ENCODE results near the gene SERPINB6.

Gene SERPINB6

DNA sequence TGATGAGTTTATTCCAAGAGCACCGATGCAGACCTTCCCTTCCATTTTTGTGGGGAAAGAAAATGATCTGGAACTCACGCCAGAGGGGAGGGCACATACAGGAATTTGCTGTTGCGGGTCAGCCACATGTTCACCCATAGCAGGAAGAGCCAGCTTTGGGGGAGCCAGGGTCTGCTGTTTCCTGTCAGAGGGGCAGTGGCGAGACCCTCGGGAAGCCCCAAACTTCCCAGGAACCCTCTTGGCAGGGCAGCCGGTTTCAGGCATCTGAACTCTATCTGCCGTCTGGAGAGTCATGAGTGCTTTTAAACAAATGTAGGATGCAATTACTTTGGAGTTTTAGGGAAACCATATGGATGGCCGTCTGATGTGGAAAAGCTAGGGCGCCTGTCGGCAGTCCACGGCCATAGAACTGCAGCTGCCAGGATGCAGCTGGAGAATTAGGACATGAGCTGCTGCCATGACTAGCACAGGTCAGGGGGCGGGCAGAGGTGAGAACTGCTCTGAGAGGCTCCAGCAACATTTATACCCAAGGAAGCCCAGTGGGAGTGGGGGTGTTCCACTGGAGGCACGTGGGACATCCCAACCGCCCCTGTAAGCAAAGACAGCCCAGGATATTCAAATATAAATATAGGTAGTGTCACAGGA lies 53.4 kb downstream of the SERPINB6 start:
- H3K4me3 ChIP-seq (ENCODE audit: low read depth, low read length): no peak overlapping the region
- TF ChIP-seq, protein P1, sequence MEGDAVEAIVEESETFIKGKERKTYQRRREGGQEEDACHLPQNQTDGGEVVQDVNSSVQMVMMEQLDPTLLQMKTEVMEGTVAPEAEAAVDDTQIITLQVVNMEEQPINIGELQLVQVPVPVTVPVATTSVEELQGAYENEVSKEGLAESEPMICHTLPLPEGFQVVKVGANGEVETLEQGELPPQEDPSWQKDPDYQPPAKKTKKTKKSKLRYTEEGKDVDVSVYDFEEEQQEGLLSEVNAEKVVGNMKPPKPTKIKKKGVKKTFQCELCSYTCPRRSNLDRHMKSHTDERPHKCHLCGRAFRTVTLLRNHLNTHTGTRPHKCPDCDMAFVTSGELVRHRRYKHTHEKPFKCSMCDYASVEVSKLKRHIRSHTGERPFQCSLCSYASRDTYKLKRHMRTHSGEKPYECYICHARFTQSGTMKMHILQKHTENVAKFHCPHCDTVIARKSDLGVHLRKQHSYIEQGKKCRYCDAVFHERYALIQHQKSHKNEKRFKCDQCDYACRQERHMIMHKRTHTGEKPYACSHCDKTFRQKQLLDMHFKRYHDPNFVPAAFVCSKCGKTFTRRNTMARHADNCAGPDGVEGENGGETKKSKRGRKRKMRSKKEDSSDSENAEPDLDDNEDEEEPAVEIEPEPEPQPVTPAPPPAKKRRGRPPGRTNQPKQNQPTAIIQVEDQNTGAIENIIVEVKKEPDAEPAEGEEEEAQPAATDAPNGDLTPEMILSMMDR (conservative IDR thresholded peaks at IDR 0.05; ENCODE audit: low read depth, low read length): no peak
- no peak for DNase-seq (ENCODE audit: low read depth)

DNA sequence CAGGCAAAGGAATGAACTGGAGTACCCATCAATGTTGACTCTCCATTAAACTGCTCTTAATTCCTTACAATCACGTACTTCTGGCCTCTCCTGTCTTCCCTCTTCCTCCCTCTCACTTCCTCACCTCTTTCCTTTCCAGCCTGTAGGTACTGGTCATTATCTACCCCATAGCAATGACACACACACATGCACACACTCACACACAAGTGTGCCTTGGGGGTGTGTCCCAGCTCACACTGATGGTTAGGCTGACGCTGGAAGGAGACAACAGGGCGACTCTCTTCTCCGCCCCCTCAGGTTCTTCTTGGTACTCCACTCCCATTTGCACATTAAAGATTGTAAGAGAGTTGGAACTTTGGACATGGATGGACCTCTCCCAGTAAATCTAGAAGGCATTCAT lies 54.3 kb downstream of the SERPINB6 start:
- TF ChIP-seq, protein P1 (conservative IDR thresholded peaks at IDR 0.05; ENCODE audit: low read depth, low read length): peak; percentile 10
- H3K4me3 ChIP-seq (ENCODE audit: low read depth, low read length): no peak overlapping the region
- DNase-seq (ENCODE audit: low read depth): no peak

DNA sequence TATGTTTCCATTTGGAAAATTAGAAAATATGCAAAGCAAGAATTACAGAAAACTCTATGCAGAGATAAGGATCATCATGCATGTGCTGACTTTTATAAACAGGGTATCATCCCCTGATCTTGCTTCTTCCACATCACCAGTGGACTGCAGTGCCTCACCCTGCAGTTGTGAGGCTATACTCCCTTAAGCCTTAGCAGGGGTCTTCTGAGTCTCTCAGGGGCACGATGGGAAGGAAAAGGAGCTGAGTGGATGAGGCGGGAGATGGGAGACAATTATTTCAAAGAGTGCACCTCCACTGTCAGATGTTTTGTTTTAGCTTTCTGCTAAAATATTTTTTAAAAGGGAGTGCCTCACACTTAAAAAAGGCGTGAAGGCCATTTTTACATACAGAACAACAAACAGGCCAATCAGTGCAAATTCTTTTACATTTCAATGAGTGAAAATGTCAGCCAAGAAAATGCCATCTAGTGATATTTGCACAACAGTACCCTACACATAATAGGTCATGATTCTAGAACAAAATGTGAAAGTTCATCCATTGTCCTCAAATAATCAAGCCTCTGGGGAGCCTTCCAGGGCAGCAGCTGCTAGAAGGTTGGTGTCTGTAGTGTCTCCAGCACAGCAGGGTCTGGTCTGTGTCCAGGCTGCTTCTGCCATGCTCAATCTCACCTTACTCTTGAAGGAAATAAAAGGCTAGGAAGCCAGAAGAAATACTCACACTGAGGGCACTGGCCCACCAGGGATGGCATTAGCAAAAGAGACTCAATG lies 55.0 kb downstream of the SERPINB6 start:
- TF ChIP-seq, protein P1 (conservative IDR thresholded peaks at IDR 0.05; ENCODE audit: low read depth, low read length): no peak
- H3K4me3 ChIP-seq (ENCODE audit: low read depth, low read length): no peak overlapping the region
- no peak for DNase-seq (ENCODE audit: low read depth)

DNA sequence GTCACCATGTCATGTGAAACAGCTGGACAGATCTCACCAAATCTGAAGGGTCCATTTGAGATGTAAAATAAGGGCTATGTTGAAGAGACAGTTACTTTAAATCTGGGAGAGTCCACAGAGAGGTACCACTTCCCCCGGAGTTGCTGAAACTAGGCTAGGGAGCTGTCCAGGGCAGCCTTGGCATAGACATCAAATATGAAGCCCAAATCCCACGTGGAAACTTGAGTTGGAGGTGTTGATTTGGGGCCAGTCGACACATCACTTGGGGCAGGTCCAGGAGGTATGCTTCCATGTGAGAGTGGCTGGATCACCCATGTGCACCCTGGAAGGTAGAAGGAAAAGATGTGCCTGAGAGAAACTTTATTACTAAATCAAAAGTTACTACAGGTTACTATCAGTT lies 56.2 kb downstream of the SERPINB6 start:
- TF ChIP-seq, protein P1 (conservative IDR thresholded peaks at IDR 0.05; ENCODE audit: low read depth, low read length): no peak
- no peak for DNase-seq (ENCODE audit: low read depth)
- H3K4me3 ChIP-seq (ENCODE audit: low read depth, low read length): no peak overlapping the region

DNA sequence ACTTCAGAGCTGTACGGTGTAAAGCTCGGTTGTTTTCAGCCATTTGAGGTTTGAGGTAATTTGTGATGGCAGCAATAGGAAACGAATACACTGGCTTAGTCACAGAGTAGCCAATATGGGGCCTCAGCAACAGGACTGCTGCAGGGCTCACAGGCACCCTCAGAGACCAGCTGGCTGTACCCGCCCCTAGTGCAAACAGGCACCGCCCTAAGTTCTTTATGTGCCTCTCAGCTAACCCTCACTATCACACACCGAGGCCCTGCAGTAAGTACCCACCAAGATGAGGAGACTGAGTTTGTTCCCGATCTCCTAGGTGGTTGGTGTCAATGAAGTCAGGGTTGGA lies 57.1 kb downstream of the SERPINB6 start:
- no peak for DNase-seq (ENCODE audit: low read depth)
- no peak overlapping the region for H3K4me3 ChIP-seq (ENCODE audit: low read depth, low read length)
- TF ChIP-seq, protein P1 (conservative IDR thresholded peaks at IDR 0.05; ENCODE audit: low read depth, low read length): no peak

DNA sequence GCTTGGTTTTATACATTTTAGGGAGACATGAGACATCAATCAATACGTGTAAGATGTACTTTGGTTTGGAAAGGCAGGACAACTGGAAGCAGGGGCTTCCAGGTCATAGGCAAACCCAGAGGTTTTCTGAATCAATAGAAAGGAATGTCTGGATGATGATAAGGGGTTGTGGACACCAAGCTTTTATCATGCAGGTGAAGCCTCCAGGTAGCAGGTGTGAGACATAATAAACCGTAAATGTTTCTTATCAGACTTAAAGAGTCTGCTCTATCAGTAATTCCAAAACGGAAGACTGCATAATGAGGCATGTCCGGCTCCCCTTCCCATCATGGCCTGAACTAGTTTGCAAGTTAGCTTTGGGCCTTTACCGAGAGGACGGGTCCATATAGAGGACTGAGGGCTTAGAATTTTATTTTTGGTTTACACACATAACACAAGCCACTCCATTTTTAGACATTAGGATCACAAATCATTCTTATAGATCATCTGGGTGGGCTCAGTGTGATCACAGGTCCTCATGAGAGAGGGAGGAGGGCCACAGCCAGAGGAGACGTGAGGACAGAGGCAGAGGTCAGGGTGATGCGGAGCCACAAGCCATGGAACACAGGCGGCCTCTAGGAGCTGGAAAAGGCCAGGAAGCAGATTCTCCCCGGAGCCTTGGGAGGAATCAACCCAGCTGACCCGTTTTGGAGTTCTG lies 57.6 kb downstream of the SERPINB6 start:
- no peak for DNase-seq (ENCODE audit: low read depth)
- H3K4me3 ChIP-seq (ENCODE audit: low read depth, low read length): no peak overlapping the region

More for the DNA sequence above, 57.6 kb downstream of the SERPINB6 start:
- TF ChIP-seq, protein P1 (conservative IDR thresholded peaks at IDR 0.05; ENCODE audit: low read depth, low read length): no peak

Data from choroid plexus epithelial cell (primary cell).